H1 (cell line): ENCODE results near the gene ARHGAP10.

ENCODE experiments used
- CTCF ChIP-seq, 3 experiments: IDR thresholded peaks; 1 replicate in 2 of 3; 2 replicates in 1 of 3; pipeline versions ENCODE4 v1.5.1 to v1.6.1; 2011; ENCODE audit warnings: low read length in 3 of 3, mild to moderate bottlenecking in 3 of 3, inconsistent platforms in 2 of 3, low read depth in 1 of 3, moderate library complexity in 1 of 3; ENCODE audit not compliant: insufficient read depth in 1 of 3; ENCODE audit errors: control extremely low read depth in 1 of 3
- HDAC6 ChIP-seq: IDR thresholded peaks from one replicate; pipeline ENCODE4 v1.7.1; 2012; ENCODE audit warnings: low read depth, mild to moderate bottlenecking, inconsistent platforms, low read length, moderate library complexity
- ZNF274 ChIP-seq: IDR thresholded peaks from 2 replicates; pipeline ENCODE4 v1.7.0; 2012; ENCODE audit warnings: low read length, borderline replicate concordance; ENCODE audit errors: extremely low read depth

GRCh38 chr4:148079961-148080360 is 348.1 kb downstream of the ARHGAP10 start:
- TF ChIP-seq HDAC6 (no peak), CTCF (IDR thresholded peaks at IDR 0.05; ENCODE audit: control extremely low read depth in 1 of 3, insufficient read depth in 1 of 3, low read depth in 1 of 3, low read length in 3 of 3) (no peak), ZNF274 (no peak)
